Measurements from ENCODE around the gene B4GALT2. TPM values are rescaled to one million over a fixed set of nuclear protein-coding genes. Genes with fewer than 3 reads are reported as not detected.

Gene B4GALT2
- total and polyA plus RNA-seq, 2 donors (not counting 3 experiments of a cell fraction or from before 2014, with no cell fraction given): 80.0 to 103 TPM

GRCh38 chr1:43991200-43991475, 12.1 kb downstream of the B4GALT2 start:
- peaks cover 0 to 1% of the 10 kb centered on the region in 2 experiments for H3K36me3 ChIP-seq (ENCODE audit: control insufficient read depth in 2 of 2, extremely low read depth in 1 of 2, insufficient read depth in 2 of 2, low read length in 2 of 2)
- no peak overlapping the region for H3K27ac ChIP-seq (ENCODE audit: insufficient read depth, low read depth, low read length)
- peak overlapping the region; percentile 58 for H2AFZ ChIP-seq (ENCODE audit: low read depth, low read length)
- no peaks in the 10 kb centered on the region for H3K79me2 ChIP-seq (ENCODE audit: control insufficient read depth, insufficient read depth, low read length)
- no TSS peak for BruUV-seq (replicated peaks)
- dilution Hi-C loops (cut with MboI; ENCODE audit: extremely low pct_ligation_motif_present, low sequenced_read_pairs): no loop called here
- peak overlapping the region; percentile 38 for H3K9ac ChIP-seq (replicated peaks; ENCODE audit: extremely low read depth, insufficient read depth, low read length)
- DNase-seq (ENCODE audit: low read depth, low spot score) (no peak), FAIRE-seq (no peak)
- intact Hi-C loops (cut with micrococcal nuclease): loop anchor here (1.0 to 5.0 kb wide), 3 partner anchors 11 to 229 kb away; partner anchors contain the start of gene SLC6A9
- ChIA-PET CTCF (interaction anchor here (0.9 to 3.0 kb wide), 4 partner anchors 15 to 228 kb away, joined by 3 to 12 read pairs (median 6); partner anchors contain the start of gene ATP6V0B), POLR2A (no interaction called here)
- H3K9me3 ChIP-seq (replicated peaks; ENCODE audit: control insufficient read depth, insufficient read depth, low read length): no peaks in the 10 kb centered on the region
- peaks cover 7% of the 10 kb centered on the region for H3K4me1 ChIP-seq (ENCODE audit: control insufficient read depth, extremely low read depth, insufficient read depth, low read length)
- H3K4me2 ChIP-seq (ENCODE audit: insufficient read depth, low read length): peak overlapping the region; percentile 67
- H3K27me3 ChIP-seq (ENCODE audit: control insufficient read depth in 2 of 2, insufficient read depth in 2 of 2, low read length in 2 of 2): no peaks in the 10 kb centered on the region
- H4K20me1 ChIP-seq (replicated peaks; ENCODE audit: control insufficient read depth, extremely low read depth, insufficient read depth, low read length): no peaks in the 10 kb centered on the region
- H3K4me3 ChIP-seq (replicated peaks in 1 of 3; ENCODE audit: insufficient read depth in 1 of 3, low read depth in 1 of 3, low read length in 3 of 3): peak overlapping the region; percentile 39 to 55 (median 49)
- H3K9me1 ChIP-seq (replicated peaks; ENCODE audit: control insufficient read depth, extremely low read depth, insufficient read depth, low read length): no peaks in the 10 kb centered on the region
- TF ChIP-seq CTCF (IDR thresholded peaks at IDR 0.05; ENCODE audit: extremely low read depth in 1 of 2, insufficient read depth in 1 of 2, low read depth in 1 of 2, low read length in 2 of 2) (no peak), EZH2 (IDR thresholded peaks at IDR 0.05; ENCODE audit: borderline replicate concordance, low read depth, low read length, severe bottlenecking) (no peak), MYC (IDR thresholded peaks at IDR 0.05; ENCODE audit: low read depth, low read length) (no peak), POLR2A (IDR thresholded peaks at IDR 0.05; ENCODE audit: low read depth, low read length) (no peak), JUN (IDR thresholded peaks at IDR 0.05; ENCODE audit: borderline replicate concordance, insufficient read depth, insufficient read length, low read depth) (no peak), MAX (IDR thresholded peaks at IDR 0.05; ENCODE audit: insufficient read depth, insufficient read length) (no peak), GATA2 (IDR thresholded peaks at IDR 0.05; ENCODE audit: insufficient read depth, insufficient read length, low read depth, low read length) (no peak), FOS (IDR thresholded peaks at IDR 0.05; ENCODE audit: borderline replicate concordance, insufficient read depth, low read length) (no peak), POLR2AphosphoS5 (IDR thresholded peaks at IDR 0.05; ENCODE audit: insufficient read depth, low read depth, low read length) (no peak)

Measured in endothelial cell of umbilical vein (primary cell).